ENCODE data around the gene SEC24C.
A peak's percentile ranks its signal among the peaks of the same experiment; 100 is the strongest.

Gene SEC24C

GRCh38 chr10:73808021-73808815, 64.0 kb downstream of the SEC24C start:
- no peaks in the 10 kb centered on the region for H3K27me3 ChIP-seq (ENCODE audit: insufficient read depth, poor library complexity, severe bottlenecking)
- TF ChIP-seq POLR2AphosphoS5 (IDR thresholded peaks at IDR 0.05; ENCODE audit: low read depth), result no peak
- no peak for TF ChIP-seq REST (IDR thresholded peaks at IDR 0.05; ENCODE audit: insufficient replicate concordance, low read depth)
- TF ChIP-seq CTCF (IDR thresholded peaks at IDR 0.05; ENCODE audit: insufficient read depth, low read length), result no peak
- TF ChIP-seq SPI1 (IDR thresholded peaks at IDR 0.05; ENCODE audit: borderline replicate concordance, low read depth), result no peak
- TF ChIP-seq GABPA (IDR thresholded peaks at IDR 0.05; ENCODE audit: low read depth), result no peak
- DNase-seq (ENCODE audit: low read depth in 1 of 2, low spot score in 1 of 2), result no peak
- no peak overlapping the region for H3K27ac ChIP-seq (replicated peaks)
- H3K4me3 ChIP-seq (replicated peaks; ENCODE audit: insufficient read depth, low read length), result no peak overlapping the region

GRCh38 chr10:73809061-73809818, 65.1 kb downstream of the SEC24C start:
- no peak for DNase-seq (ENCODE audit: low read depth in 1 of 2, low spot score in 1 of 2)
- Histone ChIP-seq H3K27me3 (ENCODE audit: insufficient read depth, poor library complexity, severe bottlenecking) (no peaks in the 10 kb centered on the region), H3K4me3 (replicated peaks; ENCODE audit: insufficient read depth, low read length) (no peak overlapping the region), H3K27ac (replicated peaks) (no peak overlapping the region)
- TF ChIP-seq POLR2AphosphoS5 (IDR thresholded peaks at IDR 0.05; ENCODE audit: low read depth), result no peak
- TF ChIP-seq SPI1 (IDR thresholded peaks at IDR 0.05; ENCODE audit: borderline replicate concordance, low read depth), result no peak
- no peak for TF ChIP-seq GABPA (IDR thresholded peaks at IDR 0.05; ENCODE audit: low read depth)

GRCh38 chr10:73810358-73810734, 66.2 kb downstream of the SEC24C start:
- peak overlapping the region; percentile 76 for H3K27ac ChIP-seq (replicated peaks)
- no peaks in the 10 kb centered on the region for H3K27me3 ChIP-seq (ENCODE audit: insufficient read depth, poor library complexity, severe bottlenecking)
- TF ChIP-seq CTCF (IDR thresholded peaks at IDR 0.05; ENCODE audit: insufficient read depth, low read length) (no peak), POLR2AphosphoS5 (IDR thresholded peaks at IDR 0.05; ENCODE audit: low read depth) (no peak), SPI1 (IDR thresholded peaks at IDR 0.05; ENCODE audit: borderline replicate concordance, low read depth) (no peak), GABPA (IDR thresholded peaks at IDR 0.05; ENCODE audit: low read depth) (no peak), REST (IDR thresholded peaks at IDR 0.05; ENCODE audit: insufficient replicate concordance, low read depth) (no peak)
- no peak for DNase-seq (ENCODE audit: low read depth in 1 of 2, low spot score in 1 of 2)
- H3K4me3 ChIP-seq (replicated peaks; ENCODE audit: insufficient read depth, low read length), result peak overlapping the region; percentile 79

- DNase-seq (ENCODE audit: low read depth in 1 of 2, low spot score in 1 of 2), result peak; percentile 38 to 50
- Histone ChIP-seq H3K27me3 (ENCODE audit: insufficient read depth, poor library complexity, severe bottlenecking) (no peaks in the 10 kb centered on the region), H3K4me3 (replicated peaks; ENCODE audit: insufficient read depth, low read length) (peak overlapping the region; percentile 79), H3K27ac (replicated peaks) (peak overlapping the region; percentile 76)
- no peak for TF ChIP-seq CTCF (IDR thresholded peaks at IDR 0.05; ENCODE audit: insufficient read depth, low read length)
- 0 out of 2 replicates have a peak, but pooled peaks have one; percentile 1 for TF ChIP-seq SPI1 (IDR thresholded peaks at IDR 0.05; ENCODE audit: borderline replicate concordance, low read depth)
These were observed 66.7 kb downstream of the SEC24C start for GRCh38 chr10:73810735-73811465.

Measured in HL-60 (cell line).